PFSK-1 (cell line): ENCODE data around the gene GPR6.

Experiments
- POLR2AphosphoS5 ChIP-seq: IDR thresholded peaks from 2 replicates; pipeline ENCODE4 v1.6.1; 2012; ENCODE audit warnings: low read depth, mild to moderate bottlenecking, control low read depth, low read length, moderate library complexity
- REST ChIP-seq, 2 experiments: IDR thresholded peaks; 2 replicates each; pipeline versions ENCODE4 v1.6.1 to v1.8.0; 2011 to 2012; ENCODE audit warnings: low read depth in 2 of 2, low read length in 2 of 2, control low read depth in 1 of 2, inconsistent platforms in 1 of 2, mild to moderate bottlenecking in 1 of 2, moderate library complexity in 1 of 2; ENCODE audit not compliant: insufficient read depth in 1 of 2
- SIN3A ChIP-seq: IDR thresholded peaks from 2 replicates; pipeline ENCODE4 v1.6.1; 2012; ENCODE audit warnings: mild to moderate bottlenecking, low read length, moderate library complexity, borderline replicate concordance; ENCODE audit not compliant: insufficient read depth
- TAF1 ChIP-seq: IDR thresholded peaks from 2 replicates; pipeline ENCODE4 v1.6.1; 2012; ENCODE audit warnings: low read length, control low read depth, borderline replicate concordance; ENCODE audit not compliant: insufficient read depth

DNA sequence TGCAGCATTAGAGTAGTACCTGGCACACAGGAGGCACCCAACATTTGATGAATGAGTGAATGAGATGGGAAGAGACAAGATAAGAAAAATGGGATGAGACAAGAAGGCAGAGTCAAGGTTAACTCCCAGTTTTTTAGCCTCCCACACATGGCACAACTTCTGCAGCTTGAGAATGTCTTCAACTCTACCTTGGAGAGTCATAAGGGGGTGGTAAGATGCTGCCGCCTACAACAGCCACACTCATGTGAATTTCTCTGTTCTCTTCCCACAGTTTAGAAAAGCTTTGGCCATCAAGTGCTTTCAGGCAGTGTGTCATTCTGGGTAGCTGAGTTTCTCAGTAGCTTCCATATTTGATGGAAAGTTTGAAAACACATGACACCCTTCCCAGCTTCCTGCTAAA, 19.5 kb upstream of the GPR6 start:
- TF ChIP-seq POLR2AphosphoS5 (no peak), REST (IDR thresholded peaks at IDR 0.05; ENCODE audit: insufficient read depth in 1 of 2, low read depth in 2 of 2, low read length in 2 of 2) (no peak), TAF1 (no peak), SIN3A (no peak)
